GM12878 (cell line): ENCODE results near the gene PLEKHA5. TPM values are rescaled to one million over a fixed set of nuclear protein-coding genes. Genes with fewer than 3 reads are reported as not detected.

Source experiments
- ATAC-seq: fragments of 200-7000 bp; cut with Tn5 transposase; 3 replicates; pipeline ENCODE4 v1.9.1; 2020; ENCODE audit warnings: mild to moderate bottlenecking, moderate library complexity
- BruUV-seq: library from RNA; stranded (reverse); fragments of 400-500 nt; replicated peaks from 2 replicates; lab custom pipeline; 2021; lab: Mats Ljungman, UMichigan
- CTCF ChIA-PET: fragments of 300-600 bp; sonication (Branson Sonifier 250); formaldehyde crosslinking; extraction: SDS; loops from one replicate; lab custom pipeline; 2021; ENCODE audit warnings: inconsistent platforms; lab: Yijun Ruan, JAX
- POLR2A ChIA-PET: fragments of 350-600 bp; formaldehyde crosslinking; extraction: SDS; loops from one replicate; lab custom pipeline; 2021; ENCODE audit warnings: inconsistent platforms; lab: Charles Lee
- RAD21 ChIA-PET: fragments of 300-600 bp; sonication (Branson Sonifier 250); formaldehyde crosslinking; loops from one replicate; lab custom pipeline; 2023; ENCODE audit warnings: antibody characterized with exemption; ENCODE audit not compliant: unreplicated experiment; lab: Charles Lee
- SMC1A ChIA-PET: fragments of 300-600 bp; sonication (Branson Sonifier 250); formaldehyde crosslinking; loops from one replicate; lab custom pipeline; 2023; ENCODE audit not compliant: unreplicated experiment, uncharacterized antibody; lab: Charles Lee
- DNase-seq: peaks from one replicate; pipeline ENCODE4 v3.0.0-alpha.2; 2011; ENCODE audit warnings: low read depth, low spot score
- FAIRE-seq: peaks from 3 replicates; lab custom pipeline; 2011; peaks lifted over from hg19 to GRCh38; lab: Jason Lieb, UNC
- H2AFZ ChIP-seq: 2 replicates; pipeline ENCODE4 v1.6.0; 2011; ENCODE audit warnings: low read depth, low read length, control low read depth; ENCODE audit not compliant: control insufficient read depth
- H3K27ac ChIP-seq: 2 replicates; pipeline ENCODE4 v1.5.1; 2011; ENCODE audit warnings: control low read depth; ENCODE audit not compliant: control insufficient read depth, insufficient read depth
- H3K27me3 ChIP-seq, 2 experiments: replicated peaks in 1 of 2; 2 replicates each; pipeline versions ENCODE4 v1.6.0 to v1.6.1; 2011; ENCODE audit warnings: low read length in 1 of 2; ENCODE audit not compliant: control insufficient read depth in 2 of 2, insufficient read depth in 2 of 2
- H3K36me3 ChIP-seq, 2 experiments: 2 replicates each; pipeline ENCODE4 v1.5.1; 2011; ENCODE audit warnings: low read length in 1 of 2; ENCODE audit not compliant: control insufficient read depth in 2 of 2, insufficient read depth in 2 of 2
- H3K4me1 ChIP-seq: 2 replicates; pipeline ENCODE4 v1.6.1; 2011; ENCODE audit warnings: mild to moderate bottlenecking, low read length, moderate library complexity, mixed read lengths; ENCODE audit not compliant: control insufficient read depth, insufficient read depth
- H3K4me2 ChIP-seq: 2 replicates; pipeline ENCODE4 v1.6.0; 2011; ENCODE audit warnings: control low read depth; ENCODE audit not compliant: control insufficient read depth, insufficient read depth
- H3K4me3 ChIP-seq: fragments of 200-600 bp; sonication (generic); 2 replicates; pipeline ENCODE4 v1.5.1; 2016
- H3K79me2 ChIP-seq: 2 replicates; pipeline ENCODE4 v1.6.0; 2011; ENCODE audit warnings: low read length; ENCODE audit not compliant: control insufficient read depth, insufficient read depth
- H3K9ac ChIP-seq: 2 replicates; pipeline ENCODE4 v1.8.0; 2011; ENCODE audit warnings: low read length, control low read depth, mixed read lengths; ENCODE audit not compliant: control insufficient read depth, insufficient read depth
- H3K9me3 ChIP-seq: replicated peaks from 3 replicates; pipeline ENCODE4 v1.5.1; 2011; ENCODE audit warnings: mild to moderate bottlenecking, low read length; ENCODE audit not compliant: control insufficient read depth, insufficient read depth
- H4K20me1 ChIP-seq: 2 replicates; pipeline ENCODE4 v1.6.0; 2011; ENCODE audit not compliant: control insufficient read depth, insufficient read depth
- BACH1 ChIP-seq: fragments of 450-650 bp; IDR thresholded peaks from 2 replicates; pipeline ENCODE4 v1.6.1; 2017; ENCODE audit warnings: mild to moderate bottlenecking, borderline replicate concordance
- BCLAF1 ChIP-seq: fragments of 450-650 bp; IDR thresholded peaks from 2 replicates; pipeline ENCODE4 v1.6.1; 2017; ENCODE audit warnings: antibody characterized with exemption, mild to moderate bottlenecking, moderate library complexity
- CBFB ChIP-seq: IDR thresholded peaks from 2 replicates; pipeline ENCODE4 v1.6.1; 2016; ENCODE audit warnings: antibody characterized with exemption, low read depth
- CEBPB ChIP-seq, 2 experiments: fragments of 150-350 bp in 1 of 2; IDR thresholded peaks; 2 replicates each; pipeline ENCODE4 v1.6.1; 2012 to 2014; ENCODE audit warnings: low read depth in 2 of 2, low read length in 2 of 2, borderline replicate concordance in 1 of 2, inconsistent platforms in 1 of 2
- CUX1 ChIP-seq: IDR thresholded peaks from 2 replicates; pipeline ENCODE4 v1.6.1; 2012; ENCODE audit warnings: improper control_type of control experiment, low read depth, low read length; ENCODE audit not compliant: insufficient replicate concordance
- EGR1 ChIP-seq, 2 experiments: IDR thresholded peaks; 1 replicate in 1 of 2; 2 replicates in 1 of 2; pipeline ENCODE4 v1.6.1; 2011 to 2012; ENCODE audit warnings: low read depth in 2 of 2, low read length in 2 of 2, borderline replicate concordance in 1 of 2, mild to moderate bottlenecking in 1 of 2, moderate library complexity in 1 of 2
- ETV6 ChIP-seq, 2 experiments: fragments of 450-650 bp in 1 of 2; IDR thresholded peaks in 1 of 2; conservative IDR thresholded peaks in 1 of 2; 2 replicates each; pipeline ENCODE4 v1.6.1; 2014; ENCODE audit warnings: antibody characterized with exemption in 1 of 2, borderline replicate concordance in 1 of 2, low read depth in 1 of 2, mild to moderate bottlenecking in 1 of 2, moderate library complexity in 1 of 2
- GABPA ChIP-seq: IDR thresholded peaks from 2 replicates; pipeline ENCODE4 v1.6.1; 2014; ENCODE audit warnings: antibody characterized with exemption, low read depth, mild to moderate bottlenecking, inconsistent platforms
- JUND ChIP-seq: IDR thresholded peaks from 2 replicates; pipeline ENCODE4 v1.6.1; 2012; ENCODE audit warnings: low read depth, mild to moderate bottlenecking, low read length, improper control_type of control experiment, moderate library complexity
- MXI1 ChIP-seq: fragments of 150-350 bp; IDR thresholded peaks from 2 replicates; pipeline ENCODE4 v1.6.1; 2011; ENCODE audit warnings: low read depth, mild to moderate bottlenecking, inconsistent platforms, low read length, improper control_type of control experiment
- PAX5 ChIP-seq: IDR thresholded peaks from 2 replicates; pipeline ENCODE4 v1.6.1; 2011; ENCODE audit warnings: low read depth, low read length, borderline replicate concordance
- RB1 ChIP-seq: fragments of 450-650 bp; formaldehyde crosslinking; IDR thresholded peaks from 2 replicates; pipeline ENCODE4 v1.6.1; 2017; ENCODE audit warnings: mild to moderate bottlenecking, borderline replicate concordance
- ZSCAN29 ChIP-seq: fragments of 450-650 bp; IDR thresholded peaks from 2 replicates; pipeline ENCODE4 v1.6.1; 2017; ENCODE audit warnings: mild to moderate bottlenecking, moderate library complexity
- WGBS: methylation state at CpG from one replicate; pipeline ENCODE4 v1.1.6; 2016; ENCODE audit warnings: low lambda C conversion rate; ENCODE audit not compliant: insufficient replicate concordance, insufficient coverage; ENCODE audit errors: missing lambda C conversion rate; 5-methylcytosine and 5-hydroxymethylcytosine counted together
- in situ Hi-C: fragments of 300-500 bp; cut with MboI; formaldehyde crosslinking; loops from 9 replicates; pipeline ENCODE4 v1.14.3; 2018; ENCODE audit warnings: mixed read lengths
- intact Hi-C: fragments of 100-400 bp; cut with micrococcal nuclease; formaldehyde crosslinking; loops from one replicate; pipeline ENCODE4 v1.14.2; 2022; ENCODE audit not compliant: unreplicated experiment
- polyA plus RNA-seq, 11 experiments: library from polyadenylated mRNA; depleted of rRNA in 4 of 11; unstranded in 6 of 11; stranded (reverse) in 5 of 11; fragments of >200 nt; fragmentation: Nextera tagmentation in 4 of 11; fragmentation: Illumina TruSeq in 1 of 11; extraction: Ambion mirVana in 4 of 11; extraction: Trizol in 1 of 11; gene quantifications; 1 replicate in 1 of 11; 2 replicates in 10 of 11; pipeline versions ENCODE4 v1.2.1 to v1.2.3, GENCODE V29; 2011 to 2016; ENCODE audit warnings: inconsistent platforms in 2 of 11, missing spikeins in 2 of 11, low read depth in 1 of 11
- total RNA-seq, 4 experiments: library from RNA; depleted of rRNA in 3 of 4; stranded (reverse); fragments of >200 nt in 3 of 4; fragmentation: Illumina TruSeq in 1 of 4; extraction: Trizol in 1 of 4; gene quantifications; 2 replicates each; pipeline versions ENCODE4 v1.2.1 to v1.2.3, GENCODE V29; 2013 to 2021
- TF ChIP-seq, protein P1 (sequence below): IDR thresholded peaks from 2 replicates; pipeline ENCODE4 v1.6.1; 2011; ENCODE audit warnings: low read depth, low read length, improper control_type of control experiment, borderline replicate concordance

The PLEKHA5 gene
- total and polyA plus RNA-seq, 10 of the 15 experiments (the other 5 are each of a cell fraction or from before 2014, with no cell fraction given): 0.09 to 0.33 (median 0.18) TPM; not detected in 3

DNA sequence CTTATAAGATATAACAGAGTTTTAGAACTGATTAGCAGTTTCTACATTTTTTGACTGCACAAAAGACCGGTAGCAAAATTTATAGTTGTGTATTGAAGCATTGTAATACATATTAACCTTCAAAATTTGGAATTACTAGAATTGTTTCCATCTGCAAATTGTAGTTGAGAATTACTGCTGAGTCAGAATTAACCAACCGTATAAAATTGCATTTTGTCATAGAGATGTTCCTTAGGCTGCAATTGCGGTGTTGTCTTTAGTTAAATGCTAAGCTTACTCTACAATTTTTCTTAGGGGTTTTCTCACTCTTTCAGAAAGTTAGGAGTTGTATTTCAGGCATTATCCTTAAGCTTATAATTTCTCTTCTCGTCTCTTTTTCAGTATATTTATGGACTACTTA lies 132.2 kb downstream of the PLEKHA5 start (continued):
- TF ChIP-seq PAX5 (no peak), MXI1 (no peak), GABPA (no peak), ZSCAN29 (no peak), CBFB (no peak), BACH1 (no peak)
- TF ChIP-seq, protein P1, sequence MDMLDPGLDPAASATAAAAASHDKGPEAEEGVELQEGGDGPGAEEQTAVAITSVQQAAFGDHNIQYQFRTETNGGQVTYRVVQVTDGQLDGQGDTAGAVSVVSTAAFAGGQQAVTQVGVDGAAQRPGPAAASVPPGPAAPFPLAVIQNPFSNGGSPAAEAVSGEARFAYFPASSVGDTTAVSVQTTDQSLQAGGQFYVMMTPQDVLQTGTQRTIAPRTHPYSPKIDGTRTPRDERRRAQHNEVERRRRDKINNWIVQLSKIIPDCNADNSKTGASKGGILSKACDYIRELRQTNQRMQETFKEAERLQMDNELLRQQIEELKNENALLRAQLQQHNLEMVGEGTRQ: no peak

GRCh38 chr12:19263672-19264071 lies 134.1 kb downstream of the PLEKHA5 start:
- no TSS peak for BruUV-seq
- ChIA-PET POLR2A (no interaction called here), SMC1A (no interaction called here), RAD21 (no interaction called here), CTCF (interaction anchor here (0.6 kb wide), 1 partner anchor 57 kb away, joined by 4 read pairs; no protein-coding TSS in a partner anchor)
- Histone ChIP-seq H4K20me1 (no peaks in the 10 kb centered on the region), H3K4me1 (no peaks in the 10 kb centered on the region), H3K79me2 (no peaks in the 10 kb centered on the region), H3K27ac (no peak overlapping the region), H3K9ac (no peak overlapping the region), H3K4me3 (no peak overlapping the region), H3K36me3 (no peaks in the 10 kb centered on the region), H2AFZ (no peak overlapping the region), H3K9me3 (no peaks in the 10 kb centered on the region), H3K27me3 (no peaks in the 10 kb centered on the region), H3K4me2 (no peak overlapping the region)
- in situ Hi-C loops (no loop called here), intact Hi-C loops (no loop called here)
- DNase-seq (no peak), FAIRE-seq (no peak), ATAC-seq (no peak)
- 32% methylated on average over 3 of the region's 3 CpGs for WGBS
- TF ChIP-seq JUND (no peak), RB1 (no peak), CEBPB (IDR thresholded peaks at IDR 0.05; ENCODE audit: borderline replicate concordance in 1 of 2, low read depth in 2 of 2, low read length in 2 of 2) (no peak), EGR1 (IDR thresholded peaks at IDR 0.05; ENCODE audit: borderline replicate concordance in 1 of 2, low read depth in 2 of 2, low read length in 2 of 2) (no peak), ETV6 (conservative IDR thresholded peaks at IDR 0.05 in 1 of 2, IDR thresholded peaks at IDR 0.05 in 1 of 2; ENCODE audit: borderline replicate concordance in 1 of 2, low read depth in 1 of 2) (no peak), CUX1 (no peak), BCLAF1 (no peak)
